GM19455 (cell line): ENCODE data around the gene SLX1A.
A peak's percentile ranks its signal among the peaks of the same experiment; 100 is the strongest.
"Not testable (repeated sequence)": the region's sequence is repeated elsewhere in the genome, so short reads cannot be mapped to it uniquely, and the experiment has no call there.

ENCODE experiments used
- ATAC-seq: cut with Tn5 transposase; IDR thresholded peaks from one replicate; pipeline ENCODE4 v1.9.1; 2021; ENCODE audit not compliant: unreplicated experiment

SLX1A gene

GRCh38 chr16:30193615-30194014, at the start of gene SLX1A, which contains the start of gene BOLA2B:
Gene SLX1A, plus strand, starts transcription at chr16:30193875. Its CDS starts 210 bp downstream, at chr16:30194085.
Gene BOLA2B, minus strand, starts transcription at chr16:30193666. Its CDS starts 71 bp downstream, at chr16:30193595.
- peak; percentile 82 for ATAC-seq

GRCh38 chr16:30144017-30144416, 49.7 kb upstream of the SLX1A start:
- no peak for ATAC-seq

- ATAC-seq: no peak
These were observed 48.8 kb upstream of the SLX1A start for GRCh38 chr16:30144917-30145316.

GRCh38 chr16:30145657-30146056, 48.0 kb upstream of the SLX1A start:
- no peak for ATAC-seq

GRCh38 chr16:30147843-30148510, 45.7 kb upstream of the SLX1A start:
- ATAC-seq: no peak

- ATAC-seq: no peak
These were observed 44.3 kb upstream of the SLX1A start for GRCh38 chr16:30149250-30149930.

- no peak for ATAC-seq
These were observed 42.6 kb upstream of the SLX1A start for GRCh38 chr16:30151091-30151490.

- ATAC-seq: no peak
These were observed 41.2 kb upstream of the SLX1A start for GRCh38 chr16:30152517-30152916.

- no peak for ATAC-seq
These were observed 38.5 kb upstream of the SLX1A start for GRCh38 chr16:30155188-30155587.

GRCh38 chr16:30157214-30157613, 36.5 kb upstream of the SLX1A start:
- no peak for ATAC-seq

GRCh38 chr16:30163538-30163937, 30.1 kb upstream of the SLX1A start:
- ATAC-seq: no peak

- ATAC-seq: no peak
These were observed 27.3 kb upstream of the SLX1A start for GRCh38 chr16:30166202-30166902.

- ATAC-seq: not testable (repeated sequence)
These were observed 24.9 kb upstream of the SLX1A start for GRCh38 chr16:30168746-30169145.

- not testable (repeated sequence) for ATAC-seq
These were observed 24.3 kb upstream of the SLX1A start for GRCh38 chr16:30169416-30169815.

- not testable (repeated sequence) for ATAC-seq
These were observed 23.5 kb upstream of the SLX1A start for GRCh38 chr16:30170145-30170544.

GRCh38 chr16:30173054-30173453, 20.6 kb upstream of the SLX1A start:
- ATAC-seq: no peak

GRCh38 chr16:30176876-30177275, 16.8 kb upstream of the SLX1A start:
- ATAC-seq: not testable (repeated sequence)

- ATAC-seq: no peak
These were observed 14.5 kb upstream of the SLX1A start for GRCh38 chr16:30179195-30179594.

GRCh38 chr16:30179931-30180330, 13.7 kb upstream of the SLX1A start:
- no peak for ATAC-seq

GRCh38 chr16:30180741-30181140, 12.9 kb upstream of the SLX1A start:
- no peak for ATAC-seq

GRCh38 chr16:30183233-30184095, 10.2 kb upstream of the SLX1A start, which contains the start of gene CORO1A:
Gene CORO1A, plus strand, starts transcription at chr16:30183602. Its CDS starts 1,608 bp downstream, at chr16:30185210.
- ATAC-seq: peak; percentile 39
